A549 (cell line): ENCODE data around the gene PRSS56.

Experiments used
- CHD2 ChIP-seq: fragments of 150-350 bp; IDR thresholded peaks from 2 replicates; pipeline ENCODE4 v1.6.1; 2014; ENCODE audit warnings: low read length; ENCODE audit not compliant: partially characterized antibody
- EHMT2 ChIP-seq: fragments of 200-600 bp; sonication (generic); IDR thresholded peaks from 2 replicates; pipeline ENCODE4 v1.6.1; 2016; ENCODE audit warnings: antibody characterized with exemption, low read depth, mild to moderate bottlenecking, moderate library complexity
- FOSL2 ChIP-seq, 2 experiments: fragments of 450-650 bp in 1 of 2; fragments of >200 bp in 1 of 2; sonication (Bioruptor Twin) in 1 of 2; formaldehyde crosslinking; IDR thresholded peaks; 2 replicates each; pipeline versions ENCODE4 v1.5.0 to v1.6.1; 2016 to 2020; ENCODE audit warnings: mild to moderate bottlenecking in 1 of 2, moderate library complexity in 1 of 2
- MAX ChIP-seq: IDR thresholded peaks from 2 replicates; pipeline ENCODE4 v1.6.1; 2012
- MAZ ChIP-seq: fragments of 150-350 bp; IDR thresholded peaks from 2 replicates; pipeline ENCODE4 v1.6.1; 2014; ENCODE audit warnings: antibody characterized with exemption, low read depth, low read length, borderline replicate concordance
- MYC ChIP-seq: IDR thresholded peaks from 2 replicates; pipeline ENCODE4 v1.6.1; 2012; ENCODE audit warnings: mild to moderate bottlenecking, inconsistent platforms, low read length, improper control_type of control experiment, borderline replicate concordance
- POLR2A ChIP-seq: IDR thresholded peaks from 2 replicates; pipeline ENCODE4 v1.6.1; 2012; ENCODE audit warnings: mild to moderate bottlenecking, low read length
- RAD21 ChIP-seq, 2 experiments: fragments of >200 bp in 1 of 2; sonication (Bioruptor Twin) in 1 of 2; formaldehyde crosslinking in 1 of 2; IDR thresholded peaks in 1 of 2; conservative IDR thresholded peaks in 1 of 2; 2 replicates in 1 of 2; 3 replicates in 1 of 2; pipeline ENCODE4 v1.6.1; 2012 to 2018; ENCODE audit warnings: inconsistent platforms in 1 of 2
- SMC3 ChIP-seq: fragments of >200 bp; sonication (Bioruptor Twin); formaldehyde crosslinking; IDR thresholded peaks from 3 replicates; pipeline ENCODE4 v1.6.1; 2018; ENCODE audit warnings: inconsistent platforms
- TFCP2L1 ChIP-seq: fragments of 250-450 bp; sonication (Bioruptor Pico); IDR thresholded peaks from 2 replicates; pipeline ENCODE4 v1.5.0; 2021; ENCODE audit warnings: mild to moderate bottlenecking
- TF ChIP-seq, protein P1 (sequence below): fragments of 450-650 bp; IDR thresholded peaks from 2 replicates; pipeline ENCODE4 v1.6.1; 2014; ENCODE audit warnings: antibody characterized with exemption
- TF ChIP-seq, protein P2 (sequence below): fragments of >200 bp; sonication (Bioruptor Twin); formaldehyde crosslinking; IDR thresholded peaks from 3 replicates; pipeline ENCODE4 v1.5.1; 2016
- TF ChIP-seq, protein P3 (sequence below): fragments of 200-600 bp; sonication (generic); IDR thresholded peaks from 2 replicates; pipeline ENCODE4 v1.6.1; 2016; ENCODE audit warnings: antibody characterized with exemption, mild to moderate bottlenecking, moderate library complexity

- TF ChIP-seq, protein P1, sequence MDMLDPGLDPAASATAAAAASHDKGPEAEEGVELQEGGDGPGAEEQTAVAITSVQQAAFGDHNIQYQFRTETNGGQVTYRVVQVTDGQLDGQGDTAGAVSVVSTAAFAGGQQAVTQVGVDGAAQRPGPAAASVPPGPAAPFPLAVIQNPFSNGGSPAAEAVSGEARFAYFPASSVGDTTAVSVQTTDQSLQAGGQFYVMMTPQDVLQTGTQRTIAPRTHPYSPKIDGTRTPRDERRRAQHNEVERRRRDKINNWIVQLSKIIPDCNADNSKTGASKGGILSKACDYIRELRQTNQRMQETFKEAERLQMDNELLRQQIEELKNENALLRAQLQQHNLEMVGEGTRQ = no peak
- TF ChIP-seq, protein P2, sequence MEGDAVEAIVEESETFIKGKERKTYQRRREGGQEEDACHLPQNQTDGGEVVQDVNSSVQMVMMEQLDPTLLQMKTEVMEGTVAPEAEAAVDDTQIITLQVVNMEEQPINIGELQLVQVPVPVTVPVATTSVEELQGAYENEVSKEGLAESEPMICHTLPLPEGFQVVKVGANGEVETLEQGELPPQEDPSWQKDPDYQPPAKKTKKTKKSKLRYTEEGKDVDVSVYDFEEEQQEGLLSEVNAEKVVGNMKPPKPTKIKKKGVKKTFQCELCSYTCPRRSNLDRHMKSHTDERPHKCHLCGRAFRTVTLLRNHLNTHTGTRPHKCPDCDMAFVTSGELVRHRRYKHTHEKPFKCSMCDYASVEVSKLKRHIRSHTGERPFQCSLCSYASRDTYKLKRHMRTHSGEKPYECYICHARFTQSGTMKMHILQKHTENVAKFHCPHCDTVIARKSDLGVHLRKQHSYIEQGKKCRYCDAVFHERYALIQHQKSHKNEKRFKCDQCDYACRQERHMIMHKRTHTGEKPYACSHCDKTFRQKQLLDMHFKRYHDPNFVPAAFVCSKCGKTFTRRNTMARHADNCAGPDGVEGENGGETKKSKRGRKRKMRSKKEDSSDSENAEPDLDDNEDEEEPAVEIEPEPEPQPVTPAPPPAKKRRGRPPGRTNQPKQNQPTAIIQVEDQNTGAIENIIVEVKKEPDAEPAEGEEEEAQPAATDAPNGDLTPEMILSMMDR = no peak
- no peak for TF ChIP-seq MAX
- TF ChIP-seq MYC = no peak
- no peak for TF ChIP-seq RAD21 (conservative IDR thresholded peaks at IDR 0.05 in 1 of 2, IDR thresholded peaks at IDR 0.05 in 1 of 2)
- no peak for TF ChIP-seq FOSL2 (IDR thresholded peaks at IDR 0.05)
- TF ChIP-seq FOSL2 (CRISPR knock-in tag; IDR thresholded peaks at IDR 0.05) = no peak
- TF ChIP-seq, protein P3, sequence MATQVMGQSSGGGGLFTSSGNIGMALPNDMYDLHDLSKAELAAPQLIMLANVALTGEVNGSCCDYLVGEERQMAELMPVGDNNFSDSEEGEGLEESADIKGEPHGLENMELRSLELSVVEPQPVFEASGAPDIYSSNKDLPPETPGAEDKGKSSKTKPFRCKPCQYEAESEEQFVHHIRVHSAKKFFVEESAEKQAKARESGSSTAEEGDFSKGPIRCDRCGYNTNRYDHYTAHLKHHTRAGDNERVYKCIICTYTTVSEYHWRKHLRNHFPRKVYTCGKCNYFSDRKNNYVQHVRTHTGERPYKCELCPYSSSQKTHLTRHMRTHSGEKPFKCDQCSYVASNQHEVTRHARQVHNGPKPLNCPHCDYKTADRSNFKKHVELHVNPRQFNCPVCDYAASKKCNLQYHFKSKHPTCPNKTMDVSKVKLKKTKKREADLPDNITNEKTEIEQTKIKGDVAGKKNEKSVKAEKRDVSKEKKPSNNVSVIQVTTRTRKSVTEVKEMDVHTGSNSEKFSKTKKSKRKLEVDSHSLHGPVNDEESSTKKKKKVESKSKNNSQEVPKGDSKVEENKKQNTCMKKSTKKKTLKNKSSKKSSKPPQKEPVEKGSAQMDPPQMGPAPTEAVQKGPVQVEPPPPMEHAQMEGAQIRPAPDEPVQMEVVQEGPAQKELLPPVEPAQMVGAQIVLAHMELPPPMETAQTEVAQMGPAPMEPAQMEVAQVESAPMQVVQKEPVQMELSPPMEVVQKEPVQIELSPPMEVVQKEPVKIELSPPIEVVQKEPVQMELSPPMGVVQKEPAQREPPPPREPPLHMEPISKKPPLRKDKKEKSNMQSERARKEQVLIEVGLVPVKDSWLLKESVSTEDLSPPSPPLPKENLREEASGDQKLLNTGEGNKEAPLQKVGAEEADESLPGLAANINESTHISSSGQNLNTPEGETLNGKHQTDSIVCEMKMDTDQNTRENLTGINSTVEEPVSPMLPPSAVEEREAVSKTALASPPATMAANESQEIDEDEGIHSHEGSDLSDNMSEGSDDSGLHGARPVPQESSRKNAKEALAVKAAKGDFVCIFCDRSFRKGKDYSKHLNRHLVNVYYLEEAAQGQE = no peak
- no peak for TF ChIP-seq SMC3
- no peak for TF ChIP-seq TFCP2L1 (CRISPR knock-in tag)
- no peak for TF ChIP-seq EHMT2
- TF ChIP-seq CHD2 = no peak
- no peak for TF ChIP-seq POLR2A
- TF ChIP-seq MAZ = no peak
Observed at GRCh38 chr2:232478571-232479340, 41.4 kb upstream of the PRSS56 start.
